GM23338 (cell line): Measurements from ENCODE around the gene NHERF1.

ENCODE experiments used
- CTCF ChIP-seq, 2 experiments: fragments of 200-600 bp in 1 of 2; sonication (generic) in 1 of 2; conservative IDR thresholded peaks; 2 replicates each; pipeline versions ENCODE4 v1.5.1 to v1.6.1; 2016 to 2017; ENCODE audit warnings: antibody characterized with exemption in 2 of 2, low read depth in 2 of 2, mild to moderate bottlenecking in 2 of 2, moderate library complexity in 1 of 2
- EZH2 ChIP-seq: fragments of 200-600 bp; sonication (generic); IDR thresholded peaks from one replicate; pipeline ENCODE4 v1.8.0; 2017; ENCODE audit warnings: antibody characterized with exemption, mild to moderate bottlenecking, low read depth; ENCODE audit not compliant: unreplicated experiment
- POLR2AphosphoS5 ChIP-seq: IDR thresholded peaks from 2 replicates; pipeline ENCODE4 v1.6.1; 2016; ENCODE audit warnings: antibody characterized with exemption, low read depth
- ZNF114 ChIP-seq: fragments of 250-450 bp; sonication (Bioruptor Pico); IDR thresholded peaks from 2 replicates; pipeline ENCODE4 v1.5.0; 2020; ENCODE audit warnings: mild to moderate bottlenecking, moderate library complexity

GRCh38 chr17:74699236-74699635 is 49.2 kb upstream of the NHERF1 start:
- TF ChIP-seq CTCF (conservative IDR thresholded peaks at IDR 0.05; ENCODE audit: low read depth in 2 of 2) = no peak
- TF ChIP-seq POLR2AphosphoS5 = no peak
- TF ChIP-seq EZH2 = no peak
- no peak for TF ChIP-seq ZNF114 (CRISPR knock-in tag)
